Measurements from ENCODE around the gene MYO9B.
A peak's percentile ranks its signal among the peaks of the same experiment; 100 is the strongest.

MYO9B gene

GRCh38 chr19:17202713-17203112 is 127.1 kb downstream of the MYO9B start:
- Histone ChIP-seq H3K9me3 (ENCODE audit: insufficient read depth, low read length) (no peaks in the 10 kb centered on the region), H3K27ac (ENCODE audit: low read depth, low read length) (no peak overlapping the region), H3K36me3 (ENCODE audit: low read length) (no peaks in the 10 kb centered on the region), H4K20me1 (ENCODE audit: low read depth, low read length) (no peaks in the 10 kb centered on the region), H3K27me3 (ENCODE audit: low read length) (no peaks in the 10 kb centered on the region), H3K9me2 (replicated peaks; ENCODE audit: insufficient read depth, low read length) (no peaks in the 10 kb centered on the region), H3K9ac (ENCODE audit: low read length) (no peak overlapping the region), H3K79me2 (ENCODE audit: insufficient read depth, low read length) (no peaks in the 10 kb centered on the region), H3K4me3 (ENCODE audit: insufficient read depth, low read length, poor library complexity, severe bottlenecking) (no peak overlapping the region), H2AFZ (ENCODE audit: low read depth, low read length, severe bottlenecking) (no peak overlapping the region), H3K4me2 (ENCODE audit: low read depth, low read length, poor library complexity, severe bottlenecking) (no peak overlapping the region), H3F3A (ENCODE audit: insufficient read depth) (no peaks in the 10 kb centered on the region)
- no peak for TF ChIP-seq EZH2phosphoT487 (conservative IDR thresholded peaks at IDR 0.05; ENCODE audit: low read length)
- TF ChIP-seq CTCF (IDR thresholded peaks at IDR 0.05; ENCODE audit: insufficient read depth, low read length, poor library complexity, severe bottlenecking) = no peak

- no peaks in the 10 kb centered on the region for H3K9me3 ChIP-seq (ENCODE audit: insufficient read depth, low read length)
- no peaks in the 10 kb centered on the region for H3F3A ChIP-seq (ENCODE audit: insufficient read depth)
- H2AFZ ChIP-seq (ENCODE audit: low read depth, low read length, severe bottlenecking) = no peak overlapping the region
- no peak for TF ChIP-seq EZH2phosphoT487 (conservative IDR thresholded peaks at IDR 0.05; ENCODE audit: low read length)
- TF ChIP-seq CTCF (IDR thresholded peaks at IDR 0.05; ENCODE audit: insufficient read depth, low read length, poor library complexity, severe bottlenecking) = peak; percentile 64
- H3K27ac ChIP-seq (ENCODE audit: low read depth, low read length) = no peak overlapping the region
- no peaks in the 10 kb centered on the region for H3K9me2 ChIP-seq (replicated peaks; ENCODE audit: insufficient read depth, low read length)
- no peak overlapping the region for H3K4me2 ChIP-seq (ENCODE audit: low read depth, low read length, poor library complexity, severe bottlenecking)
- no peaks in the 10 kb centered on the region for H3K79me2 ChIP-seq (ENCODE audit: insufficient read depth, low read length)
- no peaks in the 10 kb centered on the region for H4K20me1 ChIP-seq (ENCODE audit: low read depth, low read length)
- H3K4me3 ChIP-seq (ENCODE audit: insufficient read depth, low read length, poor library complexity, severe bottlenecking) = no peak overlapping the region
- no peak overlapping the region for H3K9ac ChIP-seq (ENCODE audit: low read length)
- no peaks in the 10 kb centered on the region for H3K36me3 ChIP-seq (ENCODE audit: low read length)
- no peaks in the 10 kb centered on the region for H3K27me3 ChIP-seq (ENCODE audit: low read length)
Observed at GRCh38 chr19:17205237-17206140, 129.9 kb downstream of the MYO9B start.

GRCh38 chr19:17206736-17207581 is 131.4 kb downstream of the MYO9B start:
- H3K36me3 ChIP-seq (ENCODE audit: low read length) = no peaks in the 10 kb centered on the region
- H3K27ac ChIP-seq (ENCODE audit: low read depth, low read length) = no peak overlapping the region

More at GRCh38 chr19:17206736-17207581, 131.4 kb downstream of the MYO9B start:
- H3K79me2 ChIP-seq (ENCODE audit: insufficient read depth, low read length) = no peaks in the 10 kb centered on the region
- no peaks in the 10 kb centered on the region for H3K9me3 ChIP-seq (ENCODE audit: insufficient read depth, low read length)
- no peak overlapping the region for H3K4me3 ChIP-seq (ENCODE audit: insufficient read depth, low read length, poor library complexity, severe bottlenecking)
- no peaks in the 10 kb centered on the region for H3K27me3 ChIP-seq (ENCODE audit: low read length)
- H3K9ac ChIP-seq (ENCODE audit: low read length) = no peak overlapping the region
- H3K4me2 ChIP-seq (ENCODE audit: low read depth, low read length, poor library complexity, severe bottlenecking) = no peak overlapping the region
- no peak overlapping the region for H2AFZ ChIP-seq (ENCODE audit: low read depth, low read length, severe bottlenecking)
- no peaks in the 10 kb centered on the region for H3F3A ChIP-seq (ENCODE audit: insufficient read depth)
- H4K20me1 ChIP-seq (ENCODE audit: low read depth, low read length) = no peaks in the 10 kb centered on the region
- H3K9me2 ChIP-seq (replicated peaks; ENCODE audit: insufficient read depth, low read length) = no peaks in the 10 kb centered on the region
- TF ChIP-seq EZH2phosphoT487 (conservative IDR thresholded peaks at IDR 0.05; ENCODE audit: low read length) = no peak
- TF ChIP-seq CTCF (IDR thresholded peaks at IDR 0.05; ENCODE audit: insufficient read depth, low read length, poor library complexity, severe bottlenecking) = no peak
